ENCODE measurements around the gene FAM83G.

DNA sequence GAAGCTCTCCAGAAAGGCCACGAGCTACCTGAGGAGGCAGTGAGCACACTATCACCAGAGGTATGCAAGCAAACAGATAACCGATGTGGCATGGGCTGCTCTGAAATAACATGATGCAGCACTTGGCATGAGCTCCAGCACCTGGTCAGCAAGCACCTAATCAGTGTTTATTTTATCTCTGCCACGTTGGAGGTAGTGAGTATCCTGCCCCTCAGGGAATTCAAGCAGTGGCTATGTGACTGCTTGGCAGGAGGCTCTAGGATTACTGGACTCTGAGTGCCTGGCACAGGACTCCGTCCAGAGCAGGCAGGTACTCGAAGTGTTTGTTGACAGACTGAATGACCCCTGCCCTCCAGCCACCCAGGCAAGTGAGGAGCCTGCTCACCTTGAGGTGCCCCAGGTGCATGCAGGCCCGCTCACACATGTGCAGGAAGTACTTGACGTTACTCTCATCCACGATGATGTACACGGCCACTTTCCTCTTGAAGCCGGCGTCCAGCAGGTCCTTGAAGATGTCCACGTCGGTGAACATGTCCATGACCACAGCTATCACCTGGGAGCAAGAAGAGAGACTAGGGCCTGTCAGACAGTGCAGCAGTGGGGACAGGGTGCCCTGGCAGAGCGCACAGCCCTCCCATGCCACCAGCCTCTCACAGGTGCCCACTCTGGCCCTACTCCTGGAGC, 16.6 kb downstream of the FAM83G start:
- TF ChIP-seq, protein P1, sequence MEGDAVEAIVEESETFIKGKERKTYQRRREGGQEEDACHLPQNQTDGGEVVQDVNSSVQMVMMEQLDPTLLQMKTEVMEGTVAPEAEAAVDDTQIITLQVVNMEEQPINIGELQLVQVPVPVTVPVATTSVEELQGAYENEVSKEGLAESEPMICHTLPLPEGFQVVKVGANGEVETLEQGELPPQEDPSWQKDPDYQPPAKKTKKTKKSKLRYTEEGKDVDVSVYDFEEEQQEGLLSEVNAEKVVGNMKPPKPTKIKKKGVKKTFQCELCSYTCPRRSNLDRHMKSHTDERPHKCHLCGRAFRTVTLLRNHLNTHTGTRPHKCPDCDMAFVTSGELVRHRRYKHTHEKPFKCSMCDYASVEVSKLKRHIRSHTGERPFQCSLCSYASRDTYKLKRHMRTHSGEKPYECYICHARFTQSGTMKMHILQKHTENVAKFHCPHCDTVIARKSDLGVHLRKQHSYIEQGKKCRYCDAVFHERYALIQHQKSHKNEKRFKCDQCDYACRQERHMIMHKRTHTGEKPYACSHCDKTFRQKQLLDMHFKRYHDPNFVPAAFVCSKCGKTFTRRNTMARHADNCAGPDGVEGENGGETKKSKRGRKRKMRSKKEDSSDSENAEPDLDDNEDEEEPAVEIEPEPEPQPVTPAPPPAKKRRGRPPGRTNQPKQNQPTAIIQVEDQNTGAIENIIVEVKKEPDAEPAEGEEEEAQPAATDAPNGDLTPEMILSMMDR (IDR thresholded peaks at IDR 0.05) = no peak
- no peak for TF ChIP-seq POLR2A (IDR thresholded peaks at IDR 0.05)

All from ovary (tissue), 3 donors.